COLO668 (cell line): ENCODE results near the gene ETNK2.

Experiments
- DNase-seq: peaks from one replicate; lab custom pipeline; 2025; ENCODE audit not compliant: unreplicated experiment; lab: John Stamatoyannopoulos, UW

ETNK2 gene

GRCh38 chr1:204083491-204083890, 68.4 kb downstream of the ETNK2 start:
- DNase-seq: no peak

- DNase-seq: no peak
Observed at GRCh38 chr1:204081791-204082513, 69.9 kb downstream of the ETNK2 start.

DNA sequence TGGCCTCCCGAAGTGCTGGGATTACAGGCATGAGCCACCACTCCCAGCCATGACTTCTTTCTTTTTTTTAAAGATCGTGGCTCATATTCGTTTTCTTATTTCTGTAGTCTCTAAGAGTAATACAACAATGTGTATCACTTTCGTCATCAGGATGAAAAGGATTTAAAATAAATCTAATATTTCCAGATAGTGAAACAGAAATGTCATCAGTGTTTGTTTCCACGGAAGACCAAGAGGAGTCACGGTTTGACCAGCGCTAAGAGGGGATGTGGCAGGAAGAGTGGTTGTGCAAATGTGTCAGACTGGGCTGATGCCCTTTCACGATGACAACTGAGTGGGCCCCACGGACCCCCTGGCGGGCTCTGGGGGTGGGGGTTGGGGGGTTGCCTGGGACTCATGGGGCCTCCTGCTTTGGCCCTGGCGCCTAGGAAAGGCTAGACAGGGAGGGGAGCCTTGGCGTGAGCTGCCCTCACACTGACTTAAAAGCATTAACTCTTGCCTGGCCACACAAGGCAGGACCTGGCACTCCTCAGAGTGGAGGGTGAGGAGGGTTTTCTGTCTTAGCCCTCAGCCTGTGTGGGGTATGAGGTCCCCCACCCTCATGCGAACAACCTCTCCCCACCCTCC, 70.6 kb downstream of the ETNK2 start:
- DNase-seq: no peak
